Activated T-helper 1 cell treated with anti-CD3 and anti-CD28 coated beads, Interleukin-12 subunit alpha, Interleukin-12 subunit beta, Interleukin-2, Interleukin-4 antibody, amounts not matched to agents 30 ng/mL and 10 ng/mL and 1 ng/mL, durations not matched to agents 14 hours and 24 hours and 36 hours (primary cell): Measurements from ENCODE around the gene FAM174B. TPM values are rescaled to one million over a fixed set of nuclear protein-coding genes. Genes with fewer than 3 reads are reported as not detected.

Experiments used
- DNase-seq: peaks from one replicate; pipeline ENCODE4 v3.0.0; 2021; ENCODE audit warnings: low spot score
- H3K27ac Mint-ChIP-seq: one replicate; pipeline ENCODE4 v1.8.0; 2021; ENCODE audit warnings: mild to moderate bottlenecking, mixed read lengths
- H3K27me3 Mint-ChIP-seq: one replicate; pipeline ENCODE4 v1.8.0; 2022; ENCODE audit warnings: mild to moderate bottlenecking, moderate library complexity, mixed read lengths; ENCODE audit not compliant: insufficient read depth
- H3K36me3 Mint-ChIP-seq: one replicate; pipeline ENCODE4 v1.8.0; 2021; ENCODE audit warnings: low read depth, mixed read lengths
- H3K4me1 Mint-ChIP-seq: one replicate; pipeline ENCODE4 v1.8.0; 2021; ENCODE audit warnings: low read depth, mixed read lengths
- H3K4me3 Mint-ChIP-seq: one replicate; pipeline ENCODE4 v1.8.0; 2021; ENCODE audit warnings: mild to moderate bottlenecking, moderate library complexity, mixed read lengths
- H3K9me3 Mint-ChIP-seq: one replicate; pipeline ENCODE4 v1.8.0; 2021; ENCODE audit warnings: mixed read lengths
- intact Hi-C: fragments of 100-400 bp; cut with micrococcal nuclease; formaldehyde crosslinking; loops from one replicate; pipeline ENCODE4 v1.15.1; 2024
- total RNA-seq: library from RNA; stranded (reverse); gene quantifications from 2 replicates; pipeline ENCODE4 v1.2.3, GENCODE V29; 2022

The FAM174B gene
- total RNA-seq, 1 donor from 2014 or later, result 2.0 TPM

- Mint-ChIP-seq H3K36me3 (no peaks in the 10 kb centered on the region), H3K4me3 (no peak overlapping the region), H3K4me1 (no peaks in the 10 kb centered on the region), H3K27me3 (peaks cover 11% of the 10 kb centered on the region), H3K27ac (no peak overlapping the region), H3K9me3 (no peaks in the 10 kb centered on the region)
- intact Hi-C loops, result no loop called here
- no peak for DNase-seq
These were observed 16.5 kb upstream of the FAM174B start for GRCh38 chr15:92672102-92672501.

GRCh38 chr15:92671406-92671805 lies 15.8 kb upstream of the FAM174B start:
- no peak overlapping the region for H3K27ac Mint-ChIP-seq
- no peaks in the 10 kb centered on the region for H3K36me3 Mint-ChIP-seq
- no peak overlapping the region for H3K4me3 Mint-ChIP-seq
- H3K27me3 Mint-ChIP-seq, result peaks cover 8% of the 10 kb centered on the region
- H3K4me1 Mint-ChIP-seq, result no peaks in the 10 kb centered on the region
- no peaks in the 10 kb centered on the region for H3K9me3 Mint-ChIP-seq
- intact Hi-C loops, result no loop called here
- DNase-seq, result no peak

DNA sequence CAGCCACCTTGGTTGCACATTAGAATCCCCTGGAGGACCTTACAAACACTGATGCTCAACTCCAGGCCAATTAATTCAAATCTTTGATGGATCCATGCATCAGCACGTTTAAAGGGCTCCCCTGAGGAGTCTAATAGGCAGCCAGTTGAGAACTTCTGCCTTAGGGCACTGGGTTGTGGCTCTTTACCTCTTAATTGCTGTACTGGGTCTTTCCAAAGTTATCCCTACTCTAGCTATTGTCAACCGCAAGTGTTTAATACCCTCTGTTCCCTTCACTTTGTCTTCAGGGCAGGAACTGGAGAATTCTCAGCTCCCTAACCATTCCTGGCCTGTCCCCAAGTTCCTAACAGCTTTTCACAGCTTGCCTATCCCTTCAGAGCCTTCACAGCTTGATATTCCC lies 15.0 kb upstream of the FAM174B start:
- Mint-ChIP-seq H3K4me1 (no peaks in the 10 kb centered on the region), H3K4me3 (no peak overlapping the region), H3K27me3 (peaks cover 8% of the 10 kb centered on the region), H3K36me3 (no peaks in the 10 kb centered on the region), H3K9me3 (no peaks in the 10 kb centered on the region), H3K27ac (no peak overlapping the region)
- DNase-seq, result no peak
- intact Hi-C loops, result no loop called here

- no peaks in the 10 kb centered on the region for H3K9me3 Mint-ChIP-seq
- DNase-seq, result no peak
- no peak overlapping the region for H3K27ac Mint-ChIP-seq
- H3K36me3 Mint-ChIP-seq, result no peaks in the 10 kb centered on the region
- no peaks in the 10 kb centered on the region for H3K4me1 Mint-ChIP-seq
- intact Hi-C loops, result no loop called here
- no peak overlapping the region for H3K4me3 Mint-ChIP-seq
- peaks cover 9% of the 10 kb centered on the region for H3K27me3 Mint-ChIP-seq
These were observed 13.9 kb upstream of the FAM174B start for GRCh38 chr15:92669432-92669831.

DNA sequence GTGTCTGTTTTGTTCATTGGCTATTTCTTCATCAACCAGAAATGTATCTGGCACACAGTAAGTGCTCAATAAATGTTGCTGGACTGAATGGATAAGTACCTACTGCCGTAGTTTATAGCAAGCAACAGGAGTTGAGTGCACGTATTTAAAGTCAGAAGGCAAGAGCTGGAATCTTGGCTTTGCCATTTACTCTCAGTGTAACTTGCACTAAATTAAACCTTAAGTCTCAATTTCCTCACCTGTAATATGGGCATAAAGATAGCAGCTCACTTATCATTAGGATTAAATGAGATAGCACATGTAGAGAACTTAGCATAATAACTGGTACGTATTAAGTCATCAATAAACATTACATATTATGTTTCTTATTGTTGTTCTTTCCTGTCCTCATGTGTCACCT lies 13.0 kb upstream of the FAM174B start:
- H3K4me1 Mint-ChIP-seq, result no peaks in the 10 kb centered on the region
- intact Hi-C loops, result no loop called here
- no peak for DNase-seq
- H3K27me3 Mint-ChIP-seq, result peaks cover 5% of the 10 kb centered on the region
- H3K4me3 Mint-ChIP-seq, result no peak overlapping the region
- no peaks in the 10 kb centered on the region for H3K36me3 Mint-ChIP-seq
- no peaks in the 10 kb centered on the region for H3K9me3 Mint-ChIP-seq
- H3K27ac Mint-ChIP-seq, result no peak overlapping the region

DNA sequence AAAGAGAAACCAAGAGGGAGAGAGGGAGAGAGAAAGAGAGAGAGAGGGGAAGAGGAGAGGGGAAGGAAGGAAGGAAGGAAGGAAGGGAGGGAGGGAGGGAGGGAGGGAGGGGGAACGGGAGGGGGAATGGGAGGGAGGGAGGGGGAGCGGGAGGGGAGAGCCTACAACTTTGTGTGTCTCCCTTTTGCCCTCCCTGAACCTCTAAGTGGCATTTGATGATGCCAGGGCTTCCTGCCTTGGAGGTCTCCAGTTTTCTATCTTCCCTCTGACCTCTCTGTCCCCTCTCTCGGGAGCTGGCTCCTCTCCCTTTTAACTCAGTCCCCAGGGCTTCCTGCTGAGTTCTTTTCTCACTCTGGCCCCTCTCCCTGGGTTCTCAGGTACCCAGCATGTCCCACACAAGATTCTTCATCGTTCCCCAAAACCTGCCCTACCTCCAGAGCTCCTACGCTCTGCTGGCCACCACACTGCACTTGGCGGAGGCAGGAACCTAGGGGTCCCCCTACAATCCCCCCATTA lies 12.5 kb upstream of the FAM174B start:
- no peaks in the 10 kb centered on the region for H3K36me3 Mint-ChIP-seq
- intact Hi-C loops, result no loop called here
- no peak overlapping the region for H3K27ac Mint-ChIP-seq
- H3K4me1 Mint-ChIP-seq, result peaks cover 5% of the 10 kb centered on the region
- H3K27me3 Mint-ChIP-seq, result peaks cover 5% of the 10 kb centered on the region
- DNase-seq, result no peak
- H3K9me3 Mint-ChIP-seq, result no peaks in the 10 kb centered on the region
- no peak overlapping the region for H3K4me3 Mint-ChIP-seq

DNA sequence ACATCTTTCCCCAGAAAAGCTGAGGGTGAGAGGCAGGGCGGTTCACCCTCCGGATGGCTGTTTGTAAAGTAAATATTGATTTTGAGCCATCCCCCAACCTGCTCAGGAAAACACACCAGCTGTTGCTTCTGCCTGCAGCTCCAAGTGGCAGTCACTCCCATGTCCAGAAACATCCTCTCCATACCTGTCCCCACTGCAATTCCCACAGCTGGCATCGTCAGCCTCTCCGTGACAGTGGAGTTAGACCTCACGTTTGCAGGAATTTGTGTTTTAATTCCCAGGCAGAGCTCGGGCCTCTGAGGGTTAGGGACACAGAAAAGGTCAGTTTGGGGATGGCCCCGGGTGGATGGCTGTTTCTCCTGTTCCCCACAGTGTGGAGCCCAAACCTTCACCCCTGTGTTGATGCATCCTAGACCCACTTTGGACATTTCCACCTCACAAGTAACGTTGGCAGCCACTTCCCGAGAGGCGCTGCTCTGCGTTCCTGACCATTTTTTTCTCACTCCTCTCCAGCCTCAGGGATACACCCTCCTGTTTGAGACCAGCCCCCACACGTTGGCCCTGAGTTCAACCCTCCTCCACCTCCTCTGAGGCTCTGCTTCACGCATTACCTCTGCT lies 11.8 kb upstream of the FAM174B start:
- Mint-ChIP-seq H3K9me3 (no peaks in the 10 kb centered on the region), H3K27me3 (peaks cover 5% of the 10 kb centered on the region), H3K27ac (no peak overlapping the region), H3K36me3 (no peaks in the 10 kb centered on the region), H3K4me3 (no peak overlapping the region), H3K4me1 (peaks cover 10% of the 10 kb centered on the region)
- intact Hi-C loops, result no loop called here
- no peak for DNase-seq

GRCh38 chr15:92666780-92667179 lies 11.2 kb upstream of the FAM174B start:
- no peak for DNase-seq
- H3K4me1 Mint-ChIP-seq, result peaks cover 10% of the 10 kb centered on the region
- H3K27me3 Mint-ChIP-seq, result peaks cover 5% of the 10 kb centered on the region
- intact Hi-C loops, result no loop called here
- no peak overlapping the region for H3K27ac Mint-ChIP-seq
- H3K36me3 Mint-ChIP-seq, result no peaks in the 10 kb centered on the region
- no peak overlapping the region for H3K4me3 Mint-ChIP-seq
- no peaks in the 10 kb centered on the region for H3K9me3 Mint-ChIP-seq

DNA sequence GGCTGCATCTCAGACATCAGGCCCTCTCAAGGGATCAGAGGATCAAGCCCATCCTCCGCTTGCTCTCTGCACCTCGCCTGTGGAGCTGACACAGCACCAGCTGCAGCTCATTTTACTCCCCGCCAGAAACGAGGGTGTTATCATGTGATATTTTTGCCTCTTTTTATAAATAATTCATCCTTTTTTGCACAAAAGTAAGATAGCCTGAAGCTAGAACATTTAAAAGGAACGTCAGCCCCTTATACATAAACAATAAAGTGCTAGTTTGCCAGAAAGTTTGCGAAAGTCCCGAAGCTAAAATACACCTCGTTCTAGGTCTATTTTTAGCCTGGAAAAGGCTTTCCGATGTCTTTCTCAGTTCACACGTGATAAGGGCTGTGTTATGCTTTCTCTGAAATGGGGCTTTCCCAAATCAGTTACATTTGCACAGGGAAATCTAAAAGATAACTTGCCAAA lies 9.6 kb upstream of the FAM174B start:
- intact Hi-C loops, result no loop called here
- Mint-ChIP-seq H3K27ac (no peak overlapping the region), H3K27me3 (peaks cover 11% of the 10 kb centered on the region), H3K4me1 (peaks cover 10% of the 10 kb centered on the region), H3K4me3 (no peak overlapping the region), H3K36me3 (no peaks in the 10 kb centered on the region), H3K9me3 (no peaks in the 10 kb centered on the region)
- no peak for DNase-seq

DNA sequence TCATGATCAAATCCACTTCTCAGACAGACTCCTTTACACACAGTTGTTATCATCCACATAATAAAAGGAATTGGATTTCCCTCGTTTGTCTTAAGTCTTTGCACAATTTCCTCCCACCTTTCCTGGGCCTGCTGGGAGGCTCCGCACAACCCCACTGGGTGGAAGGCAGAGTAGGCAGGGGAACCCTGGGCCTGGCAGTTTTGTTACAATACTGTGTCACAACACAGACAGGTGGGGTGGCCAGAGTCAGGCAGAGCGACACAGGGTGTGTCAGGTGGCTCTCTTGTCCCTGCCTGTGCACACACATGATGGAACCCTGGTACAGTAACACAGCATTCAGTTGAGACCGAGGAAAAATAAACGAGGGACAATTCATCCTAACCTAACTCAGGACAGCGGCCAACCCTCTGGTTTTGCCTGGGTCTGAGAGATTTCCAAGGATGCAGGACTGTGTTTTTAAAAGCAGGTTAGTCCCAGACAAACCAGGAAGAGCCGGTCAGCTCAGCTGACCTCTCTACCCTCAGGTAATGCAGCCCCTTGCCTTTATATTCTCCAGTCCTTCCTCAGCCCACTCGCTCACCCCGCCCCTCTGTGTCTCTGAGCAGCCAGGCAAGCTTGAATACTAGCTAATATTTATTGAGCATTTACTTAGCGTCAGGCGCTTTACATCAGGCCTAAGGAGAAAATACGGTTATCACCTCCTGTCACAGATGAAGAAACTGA lies 8.8 kb upstream of the FAM174B start:
- Mint-ChIP-seq H3K4me3 (no peak overlapping the region), H3K36me3 (no peaks in the 10 kb centered on the region), H3K27ac (no peak overlapping the region), H3K9me3 (no peaks in the 10 kb centered on the region), H3K27me3 (peaks cover 11% of the 10 kb centered on the region), H3K4me1 (peaks cover 10% of the 10 kb centered on the region)
- intact Hi-C loops, result no loop called here
- DNase-seq, result no peak

- no peak for DNase-seq
- H3K4me3 Mint-ChIP-seq, result no peak overlapping the region
- H3K4me1 Mint-ChIP-seq, result peaks cover 10% of the 10 kb centered on the region
- no peak overlapping the region for H3K27ac Mint-ChIP-seq
- no peaks in the 10 kb centered on the region for H3K9me3 Mint-ChIP-seq
- peaks cover 13% of the 10 kb centered on the region for H3K27me3 Mint-ChIP-seq
- intact Hi-C loops, result loop anchor here (2.0 kb wide), 1 partner anchor 39 kb away; no protein-coding TSS in a partner anchor
- H3K36me3 Mint-ChIP-seq, result no peaks in the 10 kb centered on the region
These were observed 7.8 kb upstream of the FAM174B start for GRCh38 chr15:92663250-92663951.

- H3K36me3 Mint-ChIP-seq, result no peaks in the 10 kb centered on the region
- peaks cover 16% of the 10 kb centered on the region for H3K27me3 Mint-ChIP-seq
- intact Hi-C loops, result loop anchor here (2.0 kb wide), 1 partner anchor 38 kb away; no protein-coding TSS in a partner anchor
- no peak overlapping the region for H3K27ac Mint-ChIP-seq
- H3K9me3 Mint-ChIP-seq, result no peaks in the 10 kb centered on the region
- peaks cover 10% of the 10 kb centered on the region for H3K4me1 Mint-ChIP-seq
- H3K4me3 Mint-ChIP-seq, result no peak overlapping the region
- DNase-seq, result no peak
These were observed 7.2 kb upstream of the FAM174B start for GRCh38 chr15:92662762-92663161.

DNA sequence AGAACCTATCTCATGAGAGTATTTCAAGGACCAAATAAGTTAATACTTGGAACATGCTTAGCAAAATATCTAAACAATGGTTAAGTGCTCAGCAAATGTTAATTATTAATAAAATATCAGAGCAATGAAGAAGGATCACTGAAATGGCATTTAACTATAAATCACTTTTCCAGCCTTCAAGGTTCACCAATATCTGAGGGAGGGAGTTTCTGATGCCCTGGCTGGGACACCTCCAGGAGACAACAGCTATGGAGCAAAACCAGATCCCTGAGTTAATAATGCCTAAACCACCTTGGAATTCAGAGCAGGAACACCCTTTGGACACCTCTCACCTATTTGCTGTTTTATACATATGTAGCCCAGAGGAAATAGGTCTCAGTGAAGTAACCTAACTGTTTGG lies 6.4 kb upstream of the FAM174B start:
- Mint-ChIP-seq H3K4me1 (peaks cover 10% of the 10 kb centered on the region), H3K9me3 (no peaks in the 10 kb centered on the region), H3K4me3 (no peak overlapping the region), H3K36me3 (no peaks in the 10 kb centered on the region), H3K27me3 (peaks cover 21% of the 10 kb centered on the region), H3K27ac (no peak overlapping the region)
- no peak for DNase-seq
- intact Hi-C loops, result loop anchor here (2.0 kb wide), 1 partner anchor 37 kb away; no protein-coding TSS in a partner anchor
